HepG2 (cell line): ENCODE measurements around the gene IL21R. TPM values are rescaled to one million over a fixed set of nuclear protein-coding genes. Genes with fewer than 3 reads are reported as not detected.

Source experiments
- ATRX ChIP-seq: sonication (generic); formaldehyde crosslinking; IDR thresholded peaks from 2 replicates; pipeline ENCODE4 v1.4.0; 2020; ENCODE audit warnings: missing genetic modification reagents, borderline replicate concordance
- CSRNP1 ChIP-seq: sonication (generic); formaldehyde crosslinking; IDR thresholded peaks from 2 replicates; pipeline ENCODE4 v1.8.1; 2023; ENCODE audit warnings: mild to moderate bottlenecking, missing genetic modification reagents
- ETV5 ChIP-seq: IDR thresholded peaks from 2 replicates; pipeline ENCODE4 v1.6.1; 2018; ENCODE audit warnings: missing biosample characterization, missing genetic modification reagents, inconsistent platforms, borderline replicate concordance
- HNF1A ChIP-seq, 2 experiments: sonication (generic) in 1 of 2; formaldehyde crosslinking in 1 of 2; IDR thresholded peaks; 2 replicates each; pipeline versions ENCODE4 v1.4.0 to v1.6.1; 2016 to 2020; ENCODE audit warnings: borderline replicate concordance in 1 of 2, low read depth in 1 of 2, mild to moderate bottlenecking in 1 of 2, missing genetic modification reagents in 1 of 2
- KDM2A ChIP-seq: sonication (generic); formaldehyde crosslinking; IDR thresholded peaks from 2 replicates; pipeline ENCODE4 v1.4.0; 2020; ENCODE audit warnings: low read depth, missing genetic modification reagents, borderline replicate concordance
- KMT2B ChIP-seq: IDR thresholded peaks from 2 replicates; pipeline ENCODE4 v1.6.1; 2016; ENCODE audit warnings: missing genetic modification reagents, missing compliant biosample characterization
- MEIS2 ChIP-seq: sonication (generic); formaldehyde crosslinking; IDR thresholded peaks from 2 replicates; pipeline ENCODE4 v1.9.0; 2021; ENCODE audit warnings: mild to moderate bottlenecking, missing genetic modification reagents
- U2AF1 ChIP-seq: fragments of 200-400 bp; formaldehyde crosslinking; optimal IDR thresholded peaks from 2 replicates; pipeline ENCODE3; 2017; ENCODE audit warnings: mild to moderate bottlenecking, low read depth, low read length
- ZBED4 ChIP-seq: sonication (generic); formaldehyde crosslinking; IDR thresholded peaks from 2 replicates; pipeline ENCODE4 v1.4.0; 2020; ENCODE audit warnings: missing genetic modification reagents, borderline replicate concordance
- ZBTB25 ChIP-seq: IDR thresholded peaks from 2 replicates; pipeline ENCODE4 v1.6.1; 2018; ENCODE audit warnings: missing genetic modification reagents
- ZBTB26 ChIP-seq: IDR thresholded peaks from 2 replicates; pipeline ENCODE4 v1.6.1; 2016; ENCODE audit warnings: missing compliant biosample characterization, missing genetic modification reagents, borderline replicate concordance
- ZNF20 ChIP-seq: sonication (generic); formaldehyde crosslinking; IDR thresholded peaks from 2 replicates; pipeline ENCODE4 v1.4.0; 2020; ENCODE audit warnings: mild to moderate bottlenecking, moderate library complexity, missing genetic modification reagents
- ZNF570 ChIP-seq: sonication (generic); formaldehyde crosslinking; IDR thresholded peaks from 2 replicates; pipeline ENCODE4 v1.4.0; 2020; ENCODE audit warnings: mild to moderate bottlenecking, missing genetic modification reagents, borderline replicate concordance
- polyA plus RNA-seq, 8 experiments: library from polyadenylated mRNA; depleted of rRNA in 3 of 8; stranded (reverse) in 7 of 8; unstranded in 1 of 8; fragments of >200 nt; fragmentation: Illumina TruSeq in 4 of 8; extraction: Trizol in 4 of 8; gene quantifications; 2 replicates each; pipeline versions ENCODE4 v1.2.1 to v1.2.3, GENCODE V29; 2011 to 2016; ENCODE audit warnings: low read depth in 4 of 8, missing spikeins in 1 of 8, mixed read lengths in 1 of 8; ENCODE audit not compliant: insufficient read depth in 1 of 8
- total RNA-seq, 5 experiments: library from RNA; depleted of rRNA; stranded (reverse); fragments of >200 nt; fragmentation: Illumina TruSeq; extraction: Trizol; gene quantifications; 2 replicates each; pipeline ENCODE4 v1.2.3, GENCODE V29; 2016; ENCODE audit warnings: low read depth in 1 of 5

IL21R gene
- total and polyA plus RNA-seq, 2 of the 13 experiments (the other 11 are each of a cell fraction or from before 2014, with no cell fraction given), result 0.49 to 0.64 TPM

GRCh38 chr16:27364493-27365141 is 37.4 kb upstream of the IL21R start (continued):
- TF ChIP-seq ZNF570 (CRISPR knock-in tag), result no peak
- peak; percentile 45; the same call in 1 of the 2 replicates for TF ChIP-seq ZBTB26 (CRISPR knock-in tag)
- TF ChIP-seq ZBED4 (CRISPR knock-in tag), result 0 out of 2 replicates have a peak, but pooled peaks have one; percentile 42
- TF ChIP-seq MEIS2 (CRISPR knock-in tag), result peak; percentile 59; the same call in 1 of the 2 replicates
- peak; percentile 41; the same call in 1 of the 2 replicates for TF ChIP-seq KDM2A (CRISPR knock-in tag)
- peak; percentile 66; the same call in 1 of the 2 replicates for TF ChIP-seq HNF1A (IDR thresholded peaks at IDR 0.05; ENCODE audit: low read depth)
- peak; percentile 74; the same call in 1 of the 2 replicates for TF ChIP-seq HNF1A (CRISPR knock-in tag; IDR thresholded peaks at IDR 0.05; ENCODE audit: borderline replicate concordance)
- TF ChIP-seq CSRNP1 (CRISPR knock-in tag), result 0 out of 2 replicates have a peak, but pooled peaks have one; percentile 23
- peak; percentile 54; the same call in 1 of the 2 replicates for TF ChIP-seq ETV5
- TF ChIP-seq ATRX (CRISPR knock-in tag), result no peak
- TF ChIP-seq U2AF1, result no peak
- TF ChIP-seq ZBTB25 (CRISPR knock-in tag), result peak; percentile 76; the same call in 1 of the 2 replicates
- 0 out of 2 replicates have a peak, but pooled peaks have one; percentile 43 for TF ChIP-seq ZNF20 (CRISPR knock-in tag)
- TF ChIP-seq KMT2B (CRISPR knock-in tag), result peak; percentile 64; the same call in 1 of the 2 replicates
